ENCODE results near the gene RHOXF1. TPM values are rescaled to one million over a fixed set of nuclear protein-coding genes. Genes with fewer than 3 reads are reported as not detected.
"Not testable (repeated sequence)": the region's sequence is repeated elsewhere in the genome, so short reads cannot be mapped to it uniquely, and the experiment has no call there.

RHOXF1 gene
- not detected in 2 replicates for total RNA-seq (2014; rRNA removed; shearing (Covaris generic))

- H3K9me3 ChIP-seq (replicated peaks) = no peaks in the 10 kb centered on the region
- H3K4me3 ChIP-seq = no peak within 1 kb of the TSS
- H3K27ac ChIP-seq = no peak within 1 kb of the TSS
- H3K27me3 ChIP-seq (replicated peaks) = no peaks in the 10 kb centered on the region
- no peaks in the 10 kb centered on the region for H3K36me3 ChIP-seq
- H3K4me1 ChIP-seq (replicated peaks) = peaks cover 9% of the 10 kb centered on the region
- no peak for DNase-seq (ENCODE audit: low read depth in 1 of 2, low spot score in 2 of 2)
These were observed at the start of gene RHOXF1 for GRCh38 chrX:120115438-120115963. Gene RHOXF1 (minus strand): TSS chrX:120115913. CDS start chrX:120115862, 51 bp downstream.

- not testable (repeated sequence) for H3K27me3 ChIP-seq (replicated peaks); DNase-seq (ENCODE audit: low read depth in 1 of 2, low spot score in 2 of 2); H3K9me3 ChIP-seq (replicated peaks); H3K4me3 ChIP-seq; H3K27ac ChIP-seq; H3K36me3 ChIP-seq; H3K4me1 ChIP-seq (replicated peaks)
These were observed 43.4 kb upstream of the RHOXF1 start for GRCh38 chrX:120159086-120159485.

GRCh38 chrX:120158313-120158712 is 42.6 kb upstream of the RHOXF1 start, which contains the start of gene RHOXF2:
Gene RHOXF2 (plus strand): TSS chrX:120158613. CDS start chrX:120158751, 138 bp downstream.
- H3K4me3 ChIP-seq; H3K36me3 ChIP-seq; H3K27ac ChIP-seq; H3K9me3 ChIP-seq (replicated peaks); H3K4me1 ChIP-seq (replicated peaks); DNase-seq (ENCODE audit: low read depth in 1 of 2, low spot score in 2 of 2); H3K27me3 ChIP-seq (replicated peaks): not testable (repeated sequence)

DNA sequence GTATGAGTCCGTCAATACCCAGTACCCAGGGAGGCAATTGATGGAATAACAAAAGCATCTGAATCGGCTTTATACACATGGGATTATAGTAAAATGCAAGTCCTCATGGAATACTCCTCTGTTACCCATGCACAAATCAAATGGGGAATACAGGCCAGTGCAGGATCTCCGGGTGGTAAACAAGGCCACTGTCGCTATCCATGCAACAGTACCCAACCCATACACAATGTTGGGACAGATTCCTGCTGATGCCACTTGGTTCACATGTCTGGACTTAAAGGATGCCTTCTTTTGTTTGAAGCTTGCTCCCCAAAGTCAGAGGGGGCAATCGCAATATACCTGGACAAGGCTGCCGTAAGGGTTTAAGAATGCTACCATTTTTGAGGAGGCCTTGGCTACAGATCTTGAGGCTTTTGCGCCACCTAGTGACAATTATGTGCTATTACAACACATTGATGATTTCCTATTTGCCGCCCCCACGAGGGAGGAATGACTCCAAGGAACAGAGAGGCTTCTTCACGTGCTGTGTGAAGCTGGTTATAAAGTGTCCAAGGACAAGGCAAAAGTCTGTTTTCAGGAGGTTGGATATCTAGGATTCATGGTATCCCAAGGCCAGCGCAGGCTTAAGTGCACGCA is 34.5 kb upstream of the RHOXF1 start:
- not testable (repeated sequence) for DNase-seq (ENCODE audit: low read depth in 1 of 2, low spot score in 2 of 2)

DNA sequence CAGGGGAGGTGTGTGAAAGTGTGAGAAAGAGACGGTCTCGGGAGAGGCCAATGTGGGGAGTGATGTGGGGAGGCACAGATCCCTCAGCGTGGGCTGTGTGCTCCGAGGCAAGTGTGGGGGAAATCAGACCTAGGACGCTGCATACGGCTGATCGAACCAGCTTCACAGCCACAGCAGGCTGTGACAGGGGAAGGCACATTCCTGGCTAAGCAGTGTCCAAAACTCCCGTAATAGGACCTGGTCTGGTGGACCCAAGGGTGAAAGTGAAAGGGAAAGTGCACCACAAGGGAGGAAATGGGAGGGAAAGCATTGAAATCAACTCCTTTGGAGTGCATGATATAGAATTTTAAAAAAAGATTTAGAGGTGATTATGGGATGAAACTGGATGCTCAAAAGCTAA is 31.8 kb upstream of the RHOXF1 start:
- Histone ChIP-seq H3K36me3 (no peaks in the 10 kb centered on the region), H3K27ac (no peak overlapping the region), H3K27me3 (replicated peaks) (no peaks in the 10 kb centered on the region), H3K4me1 (replicated peaks) (peaks cover 15% of the 10 kb centered on the region), H3K4me3 (no peak overlapping the region), H3K9me3 (replicated peaks) (no peaks in the 10 kb centered on the region)
- DNase-seq (ENCODE audit: low read depth in 1 of 2, low spot score in 2 of 2) = no peak

More for the DNA sequence above, 34.5 kb upstream of the RHOXF1 start:
- H3K27ac ChIP-seq; H3K9me3 ChIP-seq (replicated peaks); H3K4me3 ChIP-seq; H3K36me3 ChIP-seq; H3K4me1 ChIP-seq (replicated peaks); H3K27me3 ChIP-seq (replicated peaks): not testable (repeated sequence)

DNA sequence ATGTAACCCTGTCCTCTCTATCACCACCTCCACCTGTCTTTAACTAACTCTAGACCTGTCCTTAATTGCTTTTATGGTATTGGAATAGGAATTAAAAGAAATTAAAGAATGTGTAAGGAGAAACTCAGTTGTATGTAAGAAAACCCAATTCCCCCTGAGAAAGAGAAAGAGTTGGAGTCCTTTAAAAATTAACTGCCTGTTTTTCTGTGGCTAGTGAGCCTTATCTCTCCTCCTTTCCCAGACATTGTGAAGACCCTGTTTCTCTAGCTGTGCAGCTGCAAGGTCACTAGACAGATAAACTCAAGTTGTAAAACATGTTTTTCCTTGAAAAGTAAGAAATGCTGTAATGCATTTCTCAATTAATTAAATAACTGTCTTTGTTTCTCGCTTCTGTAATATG is 30.6 kb upstream of the RHOXF1 start:
- not testable (repeated sequence) for DNase-seq (ENCODE audit: low read depth in 1 of 2, low spot score in 2 of 2); H3K27ac ChIP-seq; H3K36me3 ChIP-seq; H3K9me3 ChIP-seq (replicated peaks); H3K4me3 ChIP-seq; H3K27me3 ChIP-seq (replicated peaks)
- peaks cover 15% of the 10 kb centered on the region for H3K4me1 ChIP-seq (replicated peaks)

DNA sequence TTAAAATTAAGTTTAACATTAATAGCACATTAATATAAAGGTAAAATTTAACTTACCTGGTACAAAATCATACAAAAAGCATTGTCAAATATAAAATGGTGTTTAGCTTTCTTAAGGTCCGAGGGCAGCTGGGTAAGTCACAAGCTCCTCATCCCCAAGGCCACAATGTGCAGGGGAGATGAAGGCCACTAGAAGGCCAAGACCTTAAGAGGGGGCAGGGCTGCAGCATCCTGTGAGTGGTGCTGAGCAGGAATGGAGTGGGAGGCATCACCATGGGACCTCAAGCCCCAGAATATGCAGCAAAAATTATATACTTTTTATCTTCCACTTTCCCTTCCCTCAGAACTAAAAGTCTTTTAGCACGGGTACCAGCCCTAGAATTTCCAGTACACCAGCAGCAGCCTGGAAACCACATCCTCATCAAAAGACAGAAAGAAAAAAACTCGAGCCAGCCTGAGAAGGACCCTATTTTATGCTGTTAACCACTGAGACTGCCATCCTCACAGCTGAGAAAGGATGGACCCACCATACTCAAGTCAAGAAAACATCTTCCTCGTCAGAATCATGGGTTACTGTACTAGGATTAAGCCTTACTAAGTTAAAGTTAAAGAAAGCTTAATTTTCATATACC is 29.7 kb upstream of the RHOXF1 start:
- Histone ChIP-seq H3K4me3 (no peak overlapping the region), H3K27me3 (replicated peaks) (no peaks in the 10 kb centered on the region), H3K27ac (no peak overlapping the region), H3K9me3 (replicated peaks) (no peaks in the 10 kb centered on the region), H3K36me3 (no peaks in the 10 kb centered on the region), H3K4me1 (replicated peaks) (peaks cover 15% of the 10 kb centered on the region)
- no peak for DNase-seq (ENCODE audit: low read depth in 1 of 2, low spot score in 2 of 2)

- Histone ChIP-seq H3K27me3 (replicated peaks) (no peaks in the 10 kb centered on the region), H3K4me1 (replicated peaks) (peaks cover 15% of the 10 kb centered on the region), H3K27ac (peak overlapping the region; percentile 98), H3K4me3 (peak overlapping the region; percentile 33), H3K9me3 (replicated peaks) (no peaks in the 10 kb centered on the region), H3K36me3 (no peaks in the 10 kb centered on the region)
- peak; percentile 65 to 75 for DNase-seq (ENCODE audit: low read depth in 1 of 2, low spot score in 2 of 2)
These were observed 28.6 kb upstream of the RHOXF1 start for GRCh38 chrX:120144178-120144844.

DNA sequence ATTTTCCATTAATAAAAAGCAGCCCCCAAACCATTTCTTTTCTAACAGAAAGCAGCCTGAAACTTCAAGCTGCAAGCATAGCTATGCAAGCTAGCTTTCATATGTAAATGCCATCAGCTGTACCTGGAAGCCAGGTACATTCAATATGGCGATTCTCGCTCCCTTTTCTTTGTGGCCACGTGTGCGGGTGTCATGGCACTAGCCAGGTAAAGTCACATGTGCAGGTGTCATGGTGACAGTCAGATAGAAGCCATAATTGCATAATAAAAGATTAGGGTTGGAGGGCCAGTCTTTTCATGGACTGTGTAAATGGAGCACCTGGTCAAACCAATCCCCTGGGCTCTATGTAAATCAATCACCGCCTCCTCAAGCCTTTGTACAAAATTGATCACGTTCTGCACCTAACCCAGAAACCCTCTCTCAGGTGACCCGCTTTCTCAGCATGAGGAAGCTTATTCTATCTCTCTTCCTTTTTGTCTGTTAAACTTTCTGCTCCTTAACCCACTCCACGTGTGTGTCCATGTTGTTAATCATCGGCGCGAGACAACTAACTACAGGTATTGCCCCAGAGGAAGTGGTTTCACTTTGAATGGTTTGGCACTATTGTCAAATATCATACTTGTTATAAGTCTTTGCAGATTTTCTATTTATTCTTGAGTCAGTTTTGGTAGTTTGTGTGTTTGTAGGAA is 24.7 kb upstream of the RHOXF1 start:
- H3K4me1 ChIP-seq (replicated peaks) = peaks cover 21% of the 10 kb centered on the region
- no peaks in the 10 kb centered on the region for H3K9me3 ChIP-seq (replicated peaks)
- H3K27me3 ChIP-seq (replicated peaks) = no peaks in the 10 kb centered on the region
- H3K4me3 ChIP-seq = no peak overlapping the region
- DNase-seq (ENCODE audit: low read depth in 1 of 2, low spot score in 2 of 2) = no peak
- H3K27ac ChIP-seq = no peak overlapping the region
- no peaks in the 10 kb centered on the region for H3K36me3 ChIP-seq

GRCh38 chrX:120137439-120137838 is 21.7 kb upstream of the RHOXF1 start:
- no peak for DNase-seq (ENCODE audit: low read depth in 1 of 2, low spot score in 2 of 2)
- peaks cover 6% of the 10 kb centered on the region; the same call in 1 of the 2 replicates for H3K4me1 ChIP-seq (replicated peaks)
- H3K27ac ChIP-seq = no peak overlapping the region
- no peak overlapping the region for H3K4me3 ChIP-seq
- no peaks in the 10 kb centered on the region for H3K36me3 ChIP-seq
- no peaks in the 10 kb centered on the region for H3K9me3 ChIP-seq (replicated peaks)
- no peaks in the 10 kb centered on the region for H3K27me3 ChIP-seq (replicated peaks)

DNA sequence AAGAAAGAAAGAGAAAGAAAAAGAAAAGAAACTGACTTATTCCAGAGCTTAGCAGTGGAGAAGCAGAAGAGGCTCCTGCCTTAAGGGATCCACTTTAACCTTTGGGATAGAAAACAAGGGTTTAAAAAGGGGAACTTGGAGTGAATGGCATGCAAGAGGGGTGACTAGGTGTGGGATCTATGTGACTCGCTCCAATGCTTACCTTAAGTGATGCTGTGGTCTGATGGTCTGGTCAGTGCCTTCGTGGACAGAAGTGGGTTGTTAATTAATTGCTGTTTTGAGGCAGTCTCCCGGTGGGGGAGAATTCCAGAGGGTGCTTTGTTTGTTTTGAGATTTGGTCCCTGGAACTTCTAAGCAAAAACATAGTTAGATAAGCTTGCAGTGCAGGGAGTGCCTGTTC is 21.1 kb upstream of the RHOXF1 start:
- H3K27me3 ChIP-seq (replicated peaks) = no peaks in the 10 kb centered on the region
- H3K9me3 ChIP-seq (replicated peaks) = no peaks in the 10 kb centered on the region
- H3K36me3 ChIP-seq = no peaks in the 10 kb centered on the region
- no peak overlapping the region for H3K27ac ChIP-seq
- no peak overlapping the region for H3K4me3 ChIP-seq
- peaks cover 6% of the 10 kb centered on the region; the same call in 1 of the 2 replicates for H3K4me1 ChIP-seq (replicated peaks)
- DNase-seq (ENCODE audit: low read depth in 1 of 2, low spot score in 2 of 2) = peak in 1 of 2 experiments; percentile 2

DNA sequence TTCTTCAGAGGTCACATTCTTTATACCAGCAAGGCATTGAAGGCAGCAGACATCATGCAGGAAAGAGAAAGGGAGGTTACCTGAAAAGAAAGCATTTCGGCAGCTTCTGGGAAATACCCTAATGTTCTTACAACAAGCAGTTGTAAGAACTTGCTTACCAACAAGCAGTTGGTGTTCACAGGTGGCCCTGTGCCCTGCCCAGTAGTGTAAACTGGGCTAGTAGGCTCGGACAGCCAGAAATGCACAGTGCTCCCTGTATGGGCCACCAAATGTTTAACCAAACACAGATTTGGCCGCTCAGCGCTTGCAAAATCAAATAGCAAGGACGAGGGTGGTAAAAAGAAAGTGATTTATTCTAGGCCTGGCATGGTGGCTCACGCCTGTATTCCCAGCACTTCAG is 20.4 kb upstream of the RHOXF1 start:
- Histone ChIP-seq H3K9me3 (replicated peaks) (no peaks in the 10 kb centered on the region), H3K27me3 (replicated peaks) (no peaks in the 10 kb centered on the region), H3K4me1 (replicated peaks) (peaks cover 6% of the 10 kb centered on the region; the same call in 1 of the 2 replicates), H3K36me3 (no peaks in the 10 kb centered on the region), H3K4me3 (no peak overlapping the region), H3K27ac (no peak overlapping the region)
- DNase-seq (ENCODE audit: low read depth in 1 of 2, low spot score in 2 of 2) = no peak

- H3K4me3 ChIP-seq; DNase-seq (ENCODE audit: low read depth in 1 of 2, low spot score in 2 of 2); H3K27me3 ChIP-seq (replicated peaks); H3K36me3 ChIP-seq; H3K9me3 ChIP-seq (replicated peaks); H3K27ac ChIP-seq: not testable (repeated sequence)
- H3K4me1 ChIP-seq (replicated peaks) = peaks cover 16% of the 10 kb centered on the region; the same call in 1 of the 2 replicates
These were observed 12.7 kb upstream of the RHOXF1 start for GRCh38 chrX:120128306-120128846.

Measured in SJSA1 (cell line).